IPS-18c (cell line): ENCODE measurements around the gene CERK.

Source experiments
- H3K4me3 ChIP-seq: 2 replicates; pipeline ENCODE4 v1.7.0; 2013; ENCODE audit warnings: low read depth, mild to moderate bottlenecking, low read length, moderate library complexity; ENCODE audit not compliant: insufficient read depth
- H3K9me3 ChIP-seq: one replicate; pipeline ENCODE4 v1.6.1; 2013; ENCODE audit warnings: mild to moderate bottlenecking, low read length, moderate library complexity; ENCODE audit not compliant: control insufficient read depth, insufficient read depth

CERK gene

DNA sequence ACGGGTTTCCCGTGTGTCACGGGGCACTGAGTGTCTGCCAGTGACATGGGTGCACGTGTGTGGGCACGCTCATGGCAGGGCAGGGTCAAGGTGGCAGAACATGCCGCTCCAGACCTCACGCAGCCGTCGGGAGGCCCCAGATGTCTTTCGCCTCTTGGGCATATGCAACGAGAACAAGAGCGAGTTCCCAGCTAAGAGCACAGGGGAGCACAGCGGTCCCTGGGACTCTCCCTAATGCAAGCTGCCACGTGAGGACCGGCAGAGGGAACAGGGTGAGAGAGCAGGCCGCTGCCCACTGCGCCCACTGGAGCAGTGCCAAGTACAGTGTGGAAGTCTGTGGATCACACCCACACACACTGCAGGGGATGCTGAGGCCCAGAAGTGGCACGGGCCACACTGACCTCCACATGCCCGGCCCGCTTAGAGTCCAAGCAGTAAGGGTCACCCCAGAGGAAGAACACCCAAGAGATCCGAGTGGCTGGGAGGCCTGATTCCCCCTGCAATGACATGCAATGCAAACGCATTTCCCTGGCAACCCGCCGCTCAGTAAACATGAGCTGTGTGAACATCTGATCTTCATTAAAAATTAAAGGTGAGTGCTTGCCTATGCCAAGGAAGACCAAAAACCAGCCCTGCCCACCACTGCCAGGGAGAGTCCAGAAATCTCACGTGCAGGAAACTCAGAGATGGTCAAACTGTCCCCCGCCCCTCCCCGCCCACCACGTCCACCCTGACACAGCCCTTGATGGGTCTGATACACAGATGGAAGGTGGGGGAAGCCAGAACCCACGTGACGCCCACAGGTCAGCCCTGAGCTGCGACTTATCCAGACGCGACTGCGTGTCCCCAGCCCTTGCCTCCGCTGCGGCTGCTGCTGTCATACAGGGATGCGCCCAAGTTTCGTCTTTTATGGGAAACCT is 11.7 kb downstream of the CERK start:
- Histone ChIP-seq H3K9me3 (peaks cover 4% of the 10 kb centered on the region), H3K4me3 (no peak overlapping the region)

DNA sequence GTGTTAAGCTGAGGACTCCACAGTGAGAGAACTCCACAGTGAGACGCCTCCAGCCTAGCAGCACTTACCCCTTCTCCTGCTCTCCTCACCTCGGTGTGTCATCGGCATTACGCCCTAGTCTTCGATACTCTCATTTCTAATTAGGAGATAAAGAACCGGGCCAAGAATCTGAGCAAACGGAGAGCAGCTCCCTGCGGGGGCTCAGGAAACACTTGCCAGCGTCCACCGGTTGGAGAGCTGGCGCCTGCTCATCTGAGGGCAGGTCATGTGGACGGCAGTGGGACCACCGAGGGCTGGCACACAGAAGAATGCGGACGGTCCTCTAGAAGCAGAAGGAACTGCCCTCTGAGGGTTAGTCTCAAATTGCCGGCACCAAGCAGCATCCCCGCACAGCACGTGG is 13.0 kb downstream of the CERK start:
- H3K4me3 ChIP-seq, result no peak overlapping the region
- H3K9me3 ChIP-seq, result peaks cover 4% of the 10 kb centered on the region

DNA sequence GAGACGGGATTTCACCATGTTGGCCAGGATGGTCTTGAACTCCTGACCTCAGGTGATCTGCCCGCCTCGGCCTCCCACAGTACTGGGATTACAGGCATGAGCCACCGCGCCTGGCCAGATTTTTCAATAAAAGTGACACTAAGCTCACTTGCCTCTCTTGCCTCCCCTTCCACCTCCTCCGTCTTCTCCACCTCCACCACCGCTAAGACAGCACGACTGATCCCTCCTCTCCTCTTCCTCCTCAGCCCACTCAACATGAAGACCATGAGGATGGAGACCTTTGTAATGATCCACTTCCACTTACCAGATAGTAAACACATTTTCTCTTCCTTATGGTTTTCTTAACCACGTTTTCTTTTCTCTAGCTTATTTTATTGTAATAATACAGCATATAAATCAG is 14.2 kb downstream of the CERK start:
- no peak overlapping the region for H3K4me3 ChIP-seq

DNA sequence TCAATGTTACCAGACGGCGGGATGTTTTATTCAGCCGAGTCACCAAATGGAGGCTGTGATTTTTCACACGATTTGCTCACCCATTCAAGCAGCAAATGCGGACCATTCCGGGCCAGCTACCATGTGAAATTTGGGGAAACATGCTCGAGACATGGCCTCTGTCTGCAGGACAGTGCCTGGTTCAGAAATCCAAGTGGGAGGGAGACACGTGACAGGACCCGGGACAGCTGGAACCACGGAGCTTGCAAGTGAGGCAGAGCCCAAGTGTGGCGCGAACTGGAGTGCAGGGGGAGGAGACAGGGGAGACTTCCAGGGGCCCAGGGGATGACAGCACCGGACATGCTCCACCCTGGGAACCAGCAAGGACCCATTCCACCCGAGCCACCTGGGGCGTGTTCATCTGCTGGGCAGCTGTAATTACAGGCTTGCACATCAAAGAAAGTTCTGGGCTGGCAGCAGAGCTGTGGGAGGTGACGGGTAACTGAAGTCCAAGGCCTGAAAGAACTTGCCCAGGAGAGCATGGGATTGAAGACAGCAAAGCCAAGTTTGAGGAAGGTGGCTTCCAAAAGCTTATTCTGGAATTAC is 16.5 kb downstream of the CERK start:
- no peak overlapping the region for H3K4me3 ChIP-seq

More for the DNA sequence above, 14.2 kb downstream of the CERK start:
- H3K9me3 ChIP-seq, result peaks cover 4% of the 10 kb centered on the region

DNA sequence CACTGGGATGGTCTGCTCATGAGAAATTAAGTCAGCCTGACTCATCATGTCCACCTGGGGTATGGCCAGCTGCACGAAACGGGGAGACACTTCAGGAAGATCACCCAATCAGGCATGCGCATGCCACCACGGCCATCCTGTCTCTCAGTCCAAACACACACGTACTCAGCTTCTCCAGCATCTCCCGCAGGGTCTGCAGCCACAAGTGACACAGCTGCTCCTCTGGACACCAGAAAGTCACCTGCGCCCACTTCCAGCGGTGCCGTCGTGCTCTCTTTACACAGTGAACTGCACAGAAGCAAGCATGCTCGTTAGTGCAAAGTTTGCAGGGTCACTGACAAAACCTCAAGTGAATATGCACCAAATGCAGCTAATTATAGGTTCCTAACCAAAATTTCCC is 18.1 kb downstream of the CERK start:
- Histone ChIP-seq H3K4me3 (no peak overlapping the region), H3K9me3 (no peaks in the 10 kb centered on the region)

More for the DNA sequence above, 16.5 kb downstream of the CERK start:
- H3K9me3 ChIP-seq, result peaks cover 4% of the 10 kb centered on the region

DNA sequence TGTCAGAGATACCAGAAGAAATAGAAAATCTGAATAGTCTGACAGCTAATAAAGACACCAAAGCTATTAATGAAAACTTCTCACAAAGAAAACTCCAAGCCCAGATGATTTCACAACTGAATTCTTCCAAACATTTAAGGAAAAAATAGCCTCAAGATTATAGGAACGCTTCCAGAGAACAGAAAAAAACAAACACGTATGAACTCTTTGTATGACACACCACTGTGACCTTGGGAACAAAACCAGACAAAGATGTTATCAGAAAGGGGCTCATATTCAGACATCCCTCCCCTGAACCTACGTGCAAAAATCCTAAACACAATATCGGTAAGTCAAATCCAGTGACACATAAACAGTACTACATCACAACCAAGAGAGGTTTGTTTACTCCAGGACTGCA is 23.5 kb downstream of the CERK start:
- H3K4me3 ChIP-seq, result no peak overlapping the region
- no peaks in the 10 kb centered on the region for H3K9me3 ChIP-seq

DNA sequence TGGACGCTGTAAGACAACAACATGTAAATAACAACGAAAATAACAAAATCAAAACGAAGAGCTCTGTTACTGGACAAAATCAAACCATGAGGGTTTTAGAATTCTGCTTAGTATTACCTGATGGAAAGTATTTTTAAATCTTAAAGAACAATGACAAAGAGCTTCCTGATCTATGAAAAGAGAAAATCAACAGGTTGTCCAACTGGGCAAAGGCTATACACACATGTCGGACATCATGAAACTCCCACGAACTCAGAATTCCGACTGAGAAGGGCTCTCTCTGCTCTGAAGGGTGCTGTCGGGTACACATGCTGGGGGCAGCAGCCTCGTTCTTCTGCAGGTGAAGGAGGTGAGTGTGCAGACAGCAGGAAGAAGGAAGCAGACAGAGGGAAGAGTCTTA is 25.8 kb downstream of the CERK start:
- H3K9me3 ChIP-seq, result no peaks in the 10 kb centered on the region
- H3K4me3 ChIP-seq, result no peak overlapping the region

DNA sequence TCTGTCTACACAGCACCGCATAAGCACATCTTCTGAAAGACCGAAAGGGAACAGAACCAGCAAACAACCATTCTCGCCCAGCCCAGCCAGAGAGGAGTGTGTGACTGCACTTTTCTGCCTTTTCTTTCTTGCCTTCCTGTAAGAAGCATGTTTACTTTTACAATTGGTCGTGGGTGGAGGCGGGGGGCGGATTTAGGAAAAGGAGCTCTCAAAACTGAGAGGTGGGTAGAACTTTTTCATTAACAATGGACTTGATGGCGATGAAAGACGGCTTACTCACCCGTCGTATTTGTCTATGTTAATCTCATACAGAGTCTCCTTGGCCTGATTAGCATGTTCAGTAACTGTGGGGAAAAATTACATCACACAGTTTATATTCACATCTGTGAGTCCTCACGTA is 27.2 kb downstream of the CERK start:
- H3K9me3 ChIP-seq, result no peaks in the 10 kb centered on the region
- no peak overlapping the region for H3K4me3 ChIP-seq

DNA sequence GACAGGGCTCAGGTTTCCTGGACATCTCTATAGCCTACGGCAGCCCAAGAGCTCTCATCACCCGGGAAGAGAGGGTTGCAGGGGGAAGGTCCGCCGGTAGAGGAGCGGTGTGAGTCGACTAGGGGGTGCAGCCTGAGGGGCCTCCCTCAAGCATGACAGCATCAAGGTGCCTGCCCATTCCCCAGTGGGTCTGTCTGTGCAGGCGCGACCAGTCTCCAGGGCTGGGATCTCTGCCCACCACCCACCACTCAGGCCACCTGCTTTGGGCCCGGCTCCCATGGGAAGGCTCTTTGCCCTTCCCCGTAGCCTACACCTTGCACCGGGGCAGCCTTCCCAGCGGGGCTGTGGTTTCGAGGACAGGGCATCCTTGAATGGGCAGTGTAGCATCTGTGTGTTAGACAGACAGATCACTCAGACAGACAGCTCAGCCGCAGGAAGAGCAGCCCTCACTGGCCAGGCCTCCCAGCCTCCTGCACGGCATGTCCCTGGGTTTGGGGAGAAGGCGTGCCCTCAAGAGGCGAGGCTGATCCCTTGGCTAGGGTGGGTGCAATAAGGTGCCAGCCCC is 29.2 kb downstream of the CERK start:
- no peaks in the 10 kb centered on the region for H3K9me3 ChIP-seq
- H3K4me3 ChIP-seq, result no peak overlapping the region

DNA sequence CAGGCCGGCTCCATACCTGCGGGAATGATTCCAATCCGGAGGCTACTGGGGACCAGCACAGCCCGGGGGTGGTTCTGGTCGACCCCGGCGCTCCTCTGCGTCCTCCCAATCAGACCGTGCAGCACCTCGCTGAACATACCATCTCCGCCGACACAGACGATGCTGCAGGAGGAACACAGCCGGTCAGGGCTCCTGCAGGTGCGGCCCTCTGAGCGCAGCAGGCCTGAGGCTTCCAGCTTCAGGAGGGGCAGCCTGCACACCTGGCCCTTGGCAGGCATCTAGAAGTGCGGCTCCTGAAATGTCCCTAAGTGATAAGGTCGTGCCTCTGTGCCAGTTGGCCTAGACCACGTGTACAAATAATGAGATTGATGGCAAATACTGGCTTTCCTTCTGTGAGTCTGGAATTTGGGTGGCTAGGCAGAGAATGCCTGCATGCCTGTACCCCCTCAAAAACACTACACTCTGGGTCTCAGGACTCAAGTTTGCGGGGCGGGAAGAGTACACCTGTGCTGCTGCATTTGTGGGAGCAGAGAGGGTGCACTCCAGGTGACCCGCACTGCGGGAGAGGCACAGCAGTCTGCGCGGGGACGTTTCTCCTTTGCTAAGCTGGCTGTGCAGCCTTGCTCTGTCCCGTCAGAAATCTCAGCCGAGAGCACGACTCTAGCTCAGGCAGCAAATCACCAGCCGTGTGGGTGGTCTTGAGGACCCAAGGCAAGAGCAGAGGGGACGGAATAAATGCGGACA is 30.1 kb downstream of the CERK start:
- Histone ChIP-seq H3K4me3 (no peak overlapping the region), H3K9me3 (no peaks in the 10 kb centered on the region)

DNA sequence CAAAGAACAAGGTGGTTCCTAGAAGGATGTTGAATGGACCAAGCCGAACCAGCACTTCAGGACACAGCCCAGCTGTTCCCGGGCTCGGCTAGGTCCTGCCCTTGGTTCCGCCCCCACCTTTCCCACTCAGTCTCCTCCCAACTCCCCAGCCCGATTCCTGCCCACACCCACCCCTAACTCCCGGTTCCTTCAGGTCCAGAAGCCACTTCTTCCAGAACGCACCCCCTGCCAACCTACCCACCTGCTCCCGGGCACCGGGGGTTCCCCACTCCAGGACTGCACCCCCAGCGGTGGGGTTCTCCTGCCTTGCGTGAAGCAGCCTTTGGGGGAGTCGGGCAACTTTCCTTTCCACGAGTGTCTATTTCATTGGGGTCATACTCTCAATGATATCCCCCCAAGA is 30.7 kb downstream of the CERK start:
- Histone ChIP-seq H3K9me3 (no peaks in the 10 kb centered on the region), H3K4me3 (no peak overlapping the region)

DNA sequence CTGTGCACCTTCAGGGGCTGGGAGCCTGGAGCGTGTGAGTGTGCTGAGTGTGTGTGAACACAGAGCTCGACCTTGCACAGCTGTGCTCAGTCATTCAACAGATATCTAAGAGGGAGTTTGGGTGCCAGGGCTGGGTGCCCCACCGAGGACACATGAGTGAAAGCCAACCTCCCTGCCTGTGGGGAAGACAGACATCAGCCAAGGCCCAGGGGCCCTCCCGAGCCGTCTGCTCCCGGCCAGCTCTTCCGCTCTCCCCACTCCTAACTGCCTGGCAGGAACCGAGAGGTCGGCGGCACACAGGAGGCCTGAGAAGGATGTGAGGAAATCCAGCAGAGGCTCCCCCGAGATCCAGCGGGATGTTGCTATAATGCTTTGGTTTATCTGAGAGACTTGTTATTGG is 32.0 kb downstream of the CERK start:
- H3K4me3 ChIP-seq, result no peak overlapping the region
- no peaks in the 10 kb centered on the region for H3K9me3 ChIP-seq

DNA sequence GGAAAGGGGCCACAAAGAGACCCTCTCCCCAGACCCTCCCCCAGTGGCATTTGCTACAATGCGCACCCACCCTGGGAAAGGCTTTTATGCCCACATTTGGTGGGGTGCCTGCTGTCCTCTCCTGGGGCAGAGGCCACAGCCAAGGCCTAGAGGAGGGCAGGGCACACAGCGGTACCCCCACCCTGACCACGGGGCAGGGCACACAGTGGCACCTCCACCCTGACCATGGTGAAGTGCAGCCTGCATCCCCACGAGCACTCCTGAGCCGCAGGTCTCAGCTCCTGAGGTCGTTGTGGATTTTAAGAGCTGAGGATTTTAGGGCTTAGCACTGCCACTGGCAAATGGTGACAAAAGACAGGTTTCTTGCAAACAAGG is 34.1 kb downstream of the CERK start:
- H3K4me3 ChIP-seq, result no peak overlapping the region
- H3K9me3 ChIP-seq, result no peaks in the 10 kb centered on the region

DNA sequence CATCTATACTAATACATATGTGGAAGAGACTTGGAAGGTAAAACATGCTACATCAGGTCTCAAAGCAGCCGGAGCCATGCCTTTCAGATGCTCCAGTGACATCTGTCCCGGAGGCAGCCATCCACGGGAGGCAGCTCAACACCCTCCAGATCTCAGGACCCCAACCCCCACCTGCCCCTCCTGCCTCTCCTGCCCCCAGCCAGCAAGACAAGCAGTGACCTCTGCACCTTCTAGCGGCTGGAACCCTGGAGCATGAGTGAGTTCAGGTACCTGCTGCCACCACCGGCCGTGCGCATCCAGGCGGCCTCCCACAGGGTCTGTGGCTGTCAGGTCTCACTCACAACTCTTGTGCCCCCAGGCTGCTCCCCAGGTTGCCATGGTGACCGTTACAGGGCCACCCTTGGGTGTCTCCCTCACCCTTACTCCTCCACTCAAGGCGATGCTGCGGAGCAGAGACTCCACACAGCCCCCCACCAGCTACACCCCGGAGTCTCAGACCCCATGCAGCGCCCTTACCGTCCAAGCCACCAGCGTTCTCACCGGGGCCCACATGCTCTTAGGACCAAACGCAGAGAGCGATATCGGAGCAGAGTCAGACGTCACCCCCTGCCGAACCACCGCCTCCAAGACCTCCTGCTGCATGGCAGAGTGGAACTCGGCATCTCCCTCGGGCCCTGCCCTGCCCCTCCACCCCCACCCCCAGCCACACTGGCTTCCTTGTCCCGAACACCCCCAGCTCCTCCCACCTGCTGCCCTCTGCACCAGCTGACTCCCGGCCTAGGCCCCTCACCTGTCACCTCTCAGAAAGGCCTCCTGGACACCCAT is 34.7 kb downstream of the CERK start:
- Histone ChIP-seq H3K4me3 (no peak overlapping the region), H3K9me3 (no peaks in the 10 kb centered on the region)

DNA sequence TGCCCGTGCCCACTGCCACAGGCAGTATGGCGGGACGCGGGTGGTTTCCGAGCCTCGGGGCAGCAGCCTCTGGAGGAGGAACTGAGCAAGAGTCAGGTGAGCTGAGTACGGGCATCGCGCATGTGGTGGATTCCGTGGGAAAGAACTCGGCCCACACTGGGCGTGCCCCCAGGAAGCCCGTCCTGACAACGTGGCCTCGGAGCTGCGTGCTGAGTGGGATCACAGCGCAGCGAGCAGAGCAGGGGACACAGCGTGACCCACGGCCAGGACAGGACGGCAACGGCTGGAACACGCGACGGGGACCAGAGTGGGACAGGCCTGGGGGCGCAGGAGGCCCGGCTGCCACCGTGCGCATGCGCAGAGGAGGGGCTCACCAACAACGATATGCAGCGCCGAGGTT is 36.8 kb downstream of the CERK start:
- Histone ChIP-seq H3K4me3 (no peak overlapping the region), H3K9me3 (no peaks in the 10 kb centered on the region)

DNA sequence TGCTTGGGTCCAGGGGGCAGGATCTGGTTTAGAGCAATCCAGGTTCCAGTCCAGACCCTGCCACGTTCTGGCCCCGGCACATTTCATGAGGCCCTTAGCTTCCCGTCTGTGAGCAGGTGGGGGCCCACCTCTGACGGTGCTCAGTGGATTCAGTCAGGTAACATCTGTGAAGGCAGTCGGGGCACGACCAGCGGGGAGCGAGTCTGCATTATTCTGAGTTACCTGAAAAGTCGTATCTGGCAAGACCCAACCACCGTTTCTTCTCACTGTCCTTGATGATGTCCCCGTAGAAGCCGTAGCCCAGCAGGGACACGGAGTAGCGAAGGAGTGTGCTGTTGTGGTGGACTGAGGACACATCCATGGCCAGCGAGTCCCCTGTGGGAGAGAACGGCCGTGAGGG is 39.0 kb downstream of the CERK start:
- H3K9me3 ChIP-seq, result no peaks in the 10 kb centered on the region
- H3K4me3 ChIP-seq, result no peak overlapping the region
